22Rv1 (cell line): ENCODE data around the gene LRRC73.

Experiments used
- CTCF ChIP-seq: fragments of 450-650 bp; IDR thresholded peaks from 2 replicates; pipeline ENCODE4 v1.5.1; 2017; ENCODE audit warnings: mild to moderate bottlenecking
- ZFX ChIP-seq: fragments of 450-650 bp; IDR thresholded peaks from 2 replicates; pipeline ENCODE4 v1.6.1; 2017; ENCODE audit warnings: antibody characterized with exemption, borderline replicate concordance

- no peak for TF ChIP-seq CTCF
- TF ChIP-seq ZFX, result no peak
Measured at GRCh38 chr6:43509142-43509983, 783 bp downstream of the LRRC73 start.
